GM18526 (cell line): ENCODE results near the gene PKD2L1.

Experiments used
- POLR2A ChIP-seq: IDR thresholded peaks from 3 replicates; pipeline ENCODE4 v1.6.1; 2011; ENCODE audit not compliant: insufficient read length; ENCODE audit errors: extremely low read depth

Gene PKD2L1

DNA sequence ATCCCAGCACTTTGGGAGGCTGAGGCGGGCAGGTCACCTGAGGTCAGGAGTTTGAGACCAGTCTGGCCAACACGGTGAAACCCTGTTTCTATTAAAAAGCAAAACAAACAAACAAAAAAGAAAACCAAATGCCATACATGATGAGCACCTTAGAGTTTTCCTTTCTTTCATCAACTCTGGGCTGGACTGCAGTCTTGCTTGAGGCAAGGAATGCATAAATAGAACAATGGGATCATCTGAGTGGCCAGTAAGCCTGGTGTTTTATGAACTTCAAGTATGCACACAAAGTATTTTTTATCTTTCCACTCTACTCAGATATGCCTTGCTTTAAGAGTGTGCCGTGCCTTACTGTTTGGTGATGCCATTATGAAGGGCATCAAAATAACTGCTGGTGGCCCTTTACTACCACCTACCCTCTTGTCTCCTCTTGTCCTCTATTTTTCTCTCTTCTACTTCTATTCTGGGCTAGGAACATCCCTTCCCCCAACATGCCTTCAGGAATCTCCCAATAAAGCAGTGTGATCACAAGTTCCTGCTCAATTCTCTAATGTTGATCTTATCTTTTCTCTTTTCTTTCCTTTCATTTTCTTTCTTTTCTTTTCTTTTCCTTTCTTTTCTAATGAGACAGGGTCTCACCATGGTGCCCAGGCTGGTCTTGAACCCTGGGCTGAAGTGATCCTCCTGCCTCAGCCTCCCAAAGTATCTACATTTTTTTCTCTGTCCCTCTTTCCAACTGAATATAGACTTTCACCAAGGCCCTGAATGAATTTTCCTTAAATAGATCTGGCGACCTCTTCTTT lies 27.2 kb upstream of the PKD2L1 start:
- no peak for TF ChIP-seq POLR2A

DNA sequence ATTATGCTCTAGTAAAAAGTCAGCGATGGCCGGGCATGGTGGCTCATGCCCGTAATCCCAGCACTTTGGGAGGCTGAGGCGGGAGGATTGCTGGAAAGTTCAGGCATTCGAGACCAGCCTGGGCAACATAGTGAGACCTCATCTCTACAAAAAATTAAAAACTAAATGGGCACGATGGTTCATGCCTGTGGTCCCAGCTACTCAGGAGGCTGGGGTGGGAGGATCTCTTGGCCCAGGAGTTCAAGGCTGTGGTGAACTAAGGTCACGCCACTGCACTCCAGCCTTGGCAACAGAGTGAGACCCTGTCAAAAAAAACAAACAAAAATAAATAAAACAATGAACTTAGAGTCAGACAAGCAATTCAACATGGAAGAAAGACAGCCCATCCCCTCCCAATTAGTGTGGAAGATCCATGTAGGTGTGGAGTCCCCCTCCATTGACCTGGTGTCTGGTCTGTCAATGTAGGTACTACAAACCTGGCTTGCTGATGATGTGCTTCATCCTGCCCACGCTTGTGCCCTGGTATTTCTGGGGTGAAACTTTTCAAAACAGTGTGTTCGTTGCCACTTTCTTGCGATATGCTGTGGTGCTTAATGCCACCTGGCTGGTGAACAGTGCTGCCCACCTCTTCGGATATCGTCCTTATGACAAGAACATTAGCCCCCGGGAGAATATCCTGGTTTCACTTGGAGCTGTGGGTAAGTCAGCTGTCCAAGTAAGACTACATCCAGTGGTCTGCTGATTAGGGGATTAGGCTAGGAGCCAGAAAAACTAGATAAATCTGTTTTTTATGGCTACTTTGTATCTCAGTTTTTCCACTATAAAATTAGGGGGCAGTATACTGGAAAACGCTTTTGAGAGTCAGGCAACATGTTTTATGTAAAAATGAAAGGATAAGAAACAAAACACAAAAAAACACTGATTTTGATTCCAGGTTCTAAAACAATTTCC lies 26.3 kb upstream of the PKD2L1 start:
- TF ChIP-seq POLR2A: no peak

- no peak for TF ChIP-seq POLR2A
Observed at GRCh38 chr10:100355086-100355485, 25.1 kb upstream of the PKD2L1 start.

DNA sequence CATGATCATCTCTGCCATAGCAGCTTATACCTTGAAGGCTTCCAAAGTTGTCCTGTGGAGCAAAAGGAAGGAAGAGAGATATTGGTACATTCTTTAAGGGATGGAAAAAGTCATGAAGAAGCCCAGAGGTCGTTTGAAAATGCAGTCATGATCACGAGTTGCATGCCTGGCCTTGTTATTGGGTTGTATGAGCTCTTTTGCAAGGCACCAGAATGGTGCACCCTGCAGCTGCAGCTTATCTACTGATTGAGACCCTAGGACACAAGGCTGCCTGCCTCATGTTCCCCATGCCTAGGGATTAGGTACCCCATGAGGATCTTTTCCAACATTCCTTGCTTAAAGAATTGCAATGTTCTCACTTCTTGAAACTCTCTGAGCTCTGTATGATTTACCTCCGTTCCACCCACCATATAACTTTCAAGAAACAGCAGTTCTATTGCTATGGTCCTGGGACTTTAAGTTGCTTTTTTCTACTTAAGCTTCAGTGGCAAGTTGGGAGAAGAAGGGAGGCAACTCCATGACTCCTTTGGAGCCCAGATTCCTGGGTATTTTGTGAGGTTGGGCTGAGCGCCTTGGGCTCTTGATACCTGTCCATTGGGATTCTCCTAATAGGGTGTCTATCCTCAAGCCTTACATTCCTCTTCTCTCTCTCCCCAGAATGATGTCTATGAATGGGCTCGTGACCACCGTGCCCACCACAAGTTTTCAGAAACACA lies 23.9 kb upstream of the PKD2L1 start:
- TF ChIP-seq POLR2A: no peak

- TF ChIP-seq POLR2A: no peak
Observed at GRCh38 chr10:100350914-100351485, 21.0 kb upstream of the PKD2L1 start.

DNA sequence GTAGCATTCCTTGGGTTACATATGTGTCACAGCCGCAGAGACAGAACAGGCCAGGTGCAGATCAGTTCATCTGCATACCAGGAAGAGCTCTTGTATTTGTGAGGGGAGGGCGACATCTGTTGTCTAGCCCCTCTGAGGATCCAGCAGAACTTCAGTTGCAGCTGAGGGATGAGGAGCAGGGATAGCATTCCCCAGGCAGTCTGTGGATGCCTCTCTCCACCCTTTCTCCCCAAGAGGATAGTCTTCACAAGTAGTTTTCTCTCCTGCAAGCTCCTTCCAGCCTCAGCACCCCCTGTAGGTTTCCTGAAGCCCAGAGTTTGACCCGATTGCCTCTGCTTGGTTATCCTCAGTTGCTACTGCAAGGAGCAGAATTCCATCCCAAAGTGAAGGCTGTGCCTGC lies 19.6 kb upstream of the PKD2L1 start:
- TF ChIP-seq POLR2A: no peak

GRCh38 chr10:100349087-100349486 lies 19.1 kb upstream of the PKD2L1 start:
- no peak for TF ChIP-seq POLR2A

GRCh38 chr10:100348389-100348927 lies 18.4 kb upstream of the PKD2L1 start:
- TF ChIP-seq POLR2A: no peak

- no peak for TF ChIP-seq POLR2A
Observed at GRCh38 chr10:100347568-100348195, 17.7 kb upstream of the PKD2L1 start.

- peak; percentile 79 for TF ChIP-seq POLR2A
Observed at GRCh38 chr10:100346765-100347567, 16.9 kb upstream of the PKD2L1 start, which contains the start of gene SCD. Gene SCD, plus strand, starts transcription at chr10:100347233. Its CDS starts 272 bp downstream, at chr10:100347505.

DNA sequence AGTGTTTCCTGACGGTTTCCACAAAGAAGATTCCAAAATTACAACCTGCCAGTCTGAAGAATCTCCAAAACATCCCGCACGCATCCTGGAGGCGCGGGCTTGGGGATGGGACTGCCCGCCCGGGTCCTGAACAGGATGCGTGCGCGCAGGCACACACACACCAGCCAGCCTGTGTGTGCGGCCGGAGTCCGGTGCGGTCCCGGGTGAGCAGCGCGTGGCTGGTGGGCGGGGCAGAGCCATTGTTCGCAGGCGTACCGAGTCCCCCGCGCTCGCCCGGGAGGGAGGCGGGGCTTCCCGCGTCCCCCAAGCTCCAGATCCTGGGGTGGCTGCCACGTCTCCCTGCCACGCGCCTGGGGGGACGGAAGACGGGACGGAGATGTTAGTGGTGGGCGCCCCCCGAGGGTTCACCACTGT lies 16.3 kb upstream of the PKD2L1 start:
- TF ChIP-seq POLR2A: peak; percentile 17

GRCh38 chr10:100345570-100346330 lies 15.7 kb upstream of the PKD2L1 start:
- TF ChIP-seq POLR2A: no peak
